Muscle of arm (tissue), 12 donors: Measurements from ENCODE around the gene DUSP8. TPM values are rescaled to one million over a fixed set of nuclear protein-coding genes. Genes with fewer than 3 reads are reported as not detected.

Experiments
- DNase-seq: peaks from one replicate; pipeline ENCODE4 v3.0.0-alpha.2; 2013
- polyA plus RNA-seq, 12 donors: library from polyadenylated mRNA; unstranded; fragments of 120-200 nt; gene quantifications; one replicate each; pipeline ENCODE4 v1.2.1, GENCODE V29; 2013; ENCODE audit not compliant: insufficient read length in 12 of 12

Gene DUSP8
- polyA plus RNA-seq, 12 donors, result 10.2 to 33.0 (median 17.7) TPM; not detected in 1

- no peak for DNase-seq
Measured at GRCh38 chr11:1567052-1567720, 4.9 kb downstream of the DUSP8 start.

- no peak for DNase-seq
Measured at GRCh38 chr11:1566381-1567051, 5.6 kb downstream of the DUSP8 start.

GRCh38 chr11:1565904-1566247 lies 6.2 kb downstream of the DUSP8 start:
- no peak for DNase-seq

- no peak for DNase-seq
Measured at GRCh38 chr11:1565173-1565903, 6.7 kb downstream of the DUSP8 start.

- DNase-seq, result no peak
Measured at GRCh38 chr11:1564535-1565172, 7.4 kb downstream of the DUSP8 start.

GRCh38 chr11:1563697-1564534 lies 8.2 kb downstream of the DUSP8 start:
- DNase-seq, result no peak

GRCh38 chr11:1563149-1563638 lies 8.9 kb downstream of the DUSP8 start:
- no peak for DNase-seq

GRCh38 chr11:1562469-1563148 lies 9.5 kb downstream of the DUSP8 start:
- DNase-seq, result no peak

GRCh38 chr11:1561955-1562354 lies 10.1 kb downstream of the DUSP8 start:
- DNase-seq, result no peak

- DNase-seq, result no peak
Measured at GRCh38 chr11:1561266-1561665, 10.8 kb downstream of the DUSP8 start.

GRCh38 chr11:1560649-1561251 lies 11.3 kb downstream of the DUSP8 start:
- no peak for DNase-seq

- DNase-seq, result no peak
Measured at GRCh38 chr11:1560002-1560648, 11.9 kb downstream of the DUSP8 start.

- peak; percentile 66 for DNase-seq
Measured at GRCh38 chr11:1559111-1559951, 12.7 kb downstream of the DUSP8 start.

GRCh38 chr11:1558775-1559110 lies 13.3 kb downstream of the DUSP8 start:
- no peak for DNase-seq

- DNase-seq, result no peak
Measured at GRCh38 chr11:1557904-1558774, 13.9 kb downstream of the DUSP8 start.

GRCh38 chr11:1557051-1557884 lies 14.8 kb downstream of the DUSP8 start:
- no peak for DNase-seq

- DNase-seq, result no peak
Measured at GRCh38 chr11:1556278-1556902, 15.7 kb downstream of the DUSP8 start.
